Transverse colon (tissue), 4 donors: ENCODE results near the gene HYAL3. TPM values are rescaled to one million over a fixed set of nuclear protein-coding genes. Genes with fewer than 3 reads are reported as not detected.
A peak's percentile ranks its signal among the peaks of the same experiment; 100 is the strongest.

Experiments used
- DNase-seq: peaks from one replicate; pipeline ENCODE4 v3.0.0-alpha.2; 2019
- H3K27ac ChIP-seq, 4 donors: fragments of 200-600 bp; sonication (generic); 2 replicates each; pipeline ENCODE4 v1.5.1; 2016 to 2018; ENCODE audit warnings: inconsistent platforms in 4 of 4
- H3K27me3 ChIP-seq: fragments of 200-600 bp; sonication (generic); 2 replicates; pipeline ENCODE4 v1.5.1; 2017; ENCODE audit warnings: inconsistent platforms
- H3K36me3 ChIP-seq, 4 donors: fragments of 200-600 bp; sonication (generic); 2 replicates each; pipeline ENCODE4 v1.5.1; 2017 to 2019; ENCODE audit warnings: inconsistent platforms in 4 of 4
- H3K4me1 ChIP-seq, 4 donors: fragments of 200-600 bp; sonication (generic); 2 replicates each; pipeline ENCODE4 v1.5.1; 2017 to 2020; ENCODE audit warnings: inconsistent platforms in 4 of 4
- H3K4me3 ChIP-seq, 4 donors: fragments of 200-600 bp; sonication (generic); 1 replicate in 1 of 4; 2 replicates in 3 of 4; pipeline versions ENCODE4 v1.5.1 to v1.6.1; 2017 to 2019; ENCODE audit warnings: inconsistent platforms in 4 of 4
- H3K9me3 ChIP-seq, 2 donors: fragments of 200-600 bp; sonication (generic); 2 replicates each; pipeline ENCODE4 v1.5.1; 2017 to 2019; ENCODE audit warnings: inconsistent platforms in 2 of 2
- EP300 ChIP-seq: sonication (generic); formaldehyde crosslinking; IDR thresholded peaks from one replicate; pipeline ENCODE4 v1.6.1; 2017; ENCODE audit warnings: antibody characterized with exemption, low read depth
- POLR2A ChIP-seq: fragments of 450-650 bp; IDR thresholded peaks from one replicate; pipeline ENCODE4 v1.6.1; 2016; ENCODE audit warnings: antibody characterized with exemption, mild to moderate bottlenecking, moderate library complexity
- POLR2AphosphoS5 ChIP-seq, 3 donors: sonication (generic); formaldehyde crosslinking; IDR thresholded peaks; one replicate each; pipeline ENCODE4 v1.6.1; 2016; ENCODE audit warnings: antibody characterized with exemption in 3 of 3
- WGBS, 2 donors: methylation state at CpG; one replicate each; pipeline ENCODE4 v1.1.5; 2018; ENCODE audit warnings: low coverage in 1 of 2; 5-methylcytosine and 5-hydroxymethylcytosine counted together
- in situ Hi-C, 4 donors: fragments of 200-750 bp; cut with MboI; loops; one replicate each; pipeline versions ENCODE4 v1.15.0 to v1.15.1; 2017; ENCODE audit warnings: low sequenced_read_pairs in 3 of 4, low pct_ligation_motif_present in 1 of 4, low pct_unique_long_range_greater_than_20kb in 1 of 4
- intact Hi-C: fragments of 100-400 bp; cut with DNase I; formaldehyde crosslinking; loops from one replicate; pipeline ENCODE4 v1.15.1; 2023; ENCODE audit warnings: low total_unique reads
- total RNA-seq, 4 donors: library from RNA; depleted of rRNA; stranded (reverse); fragments of >200 nt; gene quantifications; one replicate each; pipeline ENCODE4 v1.1.0, GENCODE V29; 2016
- TF ChIP-seq, protein P1 (sequence below), 5 experiments: fragments of 200-600 bp in 3 of 5; fragments of 450-650 bp in 2 of 5; sonication (generic) in 3 of 5; IDR thresholded peaks; 1 replicate in 2 of 5; 2 replicates in 3 of 5; pipeline ENCODE4 v1.5.1; 2016 to 2017; ENCODE audit warnings: antibody characterized with exemption in 5 of 5, inconsistent platforms in 3 of 5, mild to moderate bottlenecking in 2 of 5, moderate library complexity in 1 of 5

The HYAL3 gene
- total RNA-seq, 4 donors from 2014 or later, result 0.79 to 11.2 (median 3.8) TPM

DNA sequence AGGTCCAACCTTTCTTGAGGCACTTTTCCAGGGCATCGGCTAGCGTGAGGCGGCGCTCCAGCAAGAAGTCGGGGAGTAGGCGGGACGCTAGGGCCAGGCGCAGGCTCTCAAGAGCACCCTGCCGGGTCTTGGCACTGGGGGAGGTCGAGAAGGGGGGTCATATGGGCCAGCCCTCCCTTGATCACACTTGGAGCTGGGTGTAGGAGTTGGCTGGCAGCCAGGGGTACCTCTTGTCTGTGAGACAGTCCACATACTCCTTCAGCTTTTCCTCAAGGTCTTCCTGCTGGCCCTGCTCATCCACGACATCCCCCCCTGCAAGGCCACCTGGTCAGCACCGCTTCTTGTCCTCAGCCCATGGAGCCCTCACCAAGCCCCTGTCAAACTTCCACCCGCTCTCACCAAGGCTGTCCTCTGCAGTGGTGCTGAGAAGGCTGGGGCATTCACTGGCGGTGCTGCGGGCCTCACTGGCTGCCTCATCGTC, 9.0 kb downstream of the HYAL3 start:
- TF ChIP-seq POLR2AphosphoS5 (IDR thresholded peaks at IDR 0.05) (no peak), POLR2A (no peak), EP300 (no peak)
- TF ChIP-seq, protein P1, sequence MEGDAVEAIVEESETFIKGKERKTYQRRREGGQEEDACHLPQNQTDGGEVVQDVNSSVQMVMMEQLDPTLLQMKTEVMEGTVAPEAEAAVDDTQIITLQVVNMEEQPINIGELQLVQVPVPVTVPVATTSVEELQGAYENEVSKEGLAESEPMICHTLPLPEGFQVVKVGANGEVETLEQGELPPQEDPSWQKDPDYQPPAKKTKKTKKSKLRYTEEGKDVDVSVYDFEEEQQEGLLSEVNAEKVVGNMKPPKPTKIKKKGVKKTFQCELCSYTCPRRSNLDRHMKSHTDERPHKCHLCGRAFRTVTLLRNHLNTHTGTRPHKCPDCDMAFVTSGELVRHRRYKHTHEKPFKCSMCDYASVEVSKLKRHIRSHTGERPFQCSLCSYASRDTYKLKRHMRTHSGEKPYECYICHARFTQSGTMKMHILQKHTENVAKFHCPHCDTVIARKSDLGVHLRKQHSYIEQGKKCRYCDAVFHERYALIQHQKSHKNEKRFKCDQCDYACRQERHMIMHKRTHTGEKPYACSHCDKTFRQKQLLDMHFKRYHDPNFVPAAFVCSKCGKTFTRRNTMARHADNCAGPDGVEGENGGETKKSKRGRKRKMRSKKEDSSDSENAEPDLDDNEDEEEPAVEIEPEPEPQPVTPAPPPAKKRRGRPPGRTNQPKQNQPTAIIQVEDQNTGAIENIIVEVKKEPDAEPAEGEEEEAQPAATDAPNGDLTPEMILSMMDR (IDR thresholded peaks at IDR 0.05), result no peak
- Histone ChIP-seq H3K4me1 (peaks cover 13 to 25% (median 18%) of the 10 kb centered on the region in 4 donors), H3K27ac (peak overlapping the region in 3 of 4 donors; percentile 6 to 13 (median 8)), H3K27me3 (no peaks in the 10 kb centered on the region), H3K36me3 (peaks cover 0 to 11% (median 6%) of the 10 kb centered on the region in 4 donors), H3K4me3 (no peak overlapping the region), H3K9me3 (no peaks in the 10 kb centered on the region)
- intact Hi-C loops (no loop called here), in situ Hi-C loops (no loop called here)
- 91% methylated on average over 16 of the region's 16 CpGs; no CpG with 5 or more reads in 1 of the 2 donors for WGBS, 2 donors
- no peak for DNase-seq

DNA sequence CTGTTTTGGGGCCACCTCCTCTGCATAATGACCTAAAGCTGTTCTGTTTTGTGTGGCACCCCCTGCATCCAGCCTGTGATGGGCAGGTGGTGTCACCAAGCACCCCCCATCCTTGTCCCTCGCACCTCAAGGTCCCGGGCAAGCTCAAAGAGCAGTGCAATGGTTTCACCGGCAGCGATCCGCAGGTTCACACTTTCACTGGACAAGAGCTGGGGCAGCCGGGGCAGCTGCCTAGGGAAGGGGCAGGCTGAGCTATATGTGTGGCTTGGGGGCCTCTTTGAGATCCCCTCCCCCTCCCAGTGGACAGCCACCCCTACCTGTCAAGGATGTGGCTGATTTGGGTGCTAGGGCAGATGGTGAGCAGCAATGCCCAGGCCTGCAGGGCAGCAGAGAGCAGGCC, 10.1 kb downstream of the HYAL3 start:
- intact Hi-C loops (no loop called here), in situ Hi-C loops (no loop called here)
- no peak overlapping the region for H3K27ac ChIP-seq
- TF ChIP-seq POLR2A (no peak), POLR2AphosphoS5 (IDR thresholded peaks at IDR 0.05) (no peak), EP300 (no peak)
- TF ChIP-seq, protein P1 (IDR thresholded peaks at IDR 0.05), result no peak
- 97% methylated on average over 5 of the region's 6 CpGs; no CpG with 5 or more reads in 1 of the 2 donors for WGBS, 2 donors
- no peaks in the 10 kb centered on the region for H3K27me3 ChIP-seq
- no peak overlapping the region for H3K4me3 ChIP-seq
- H3K9me3 ChIP-seq, result no peaks in the 10 kb centered on the region
- H3K4me1 ChIP-seq, result peaks cover 13 to 25% (median 18%) of the 10 kb centered on the region in 4 donors
- peaks cover 0 to 11% (median 6%) of the 10 kb centered on the region in 4 donors for H3K36me3 ChIP-seq
- no peak for DNase-seq

DNA sequence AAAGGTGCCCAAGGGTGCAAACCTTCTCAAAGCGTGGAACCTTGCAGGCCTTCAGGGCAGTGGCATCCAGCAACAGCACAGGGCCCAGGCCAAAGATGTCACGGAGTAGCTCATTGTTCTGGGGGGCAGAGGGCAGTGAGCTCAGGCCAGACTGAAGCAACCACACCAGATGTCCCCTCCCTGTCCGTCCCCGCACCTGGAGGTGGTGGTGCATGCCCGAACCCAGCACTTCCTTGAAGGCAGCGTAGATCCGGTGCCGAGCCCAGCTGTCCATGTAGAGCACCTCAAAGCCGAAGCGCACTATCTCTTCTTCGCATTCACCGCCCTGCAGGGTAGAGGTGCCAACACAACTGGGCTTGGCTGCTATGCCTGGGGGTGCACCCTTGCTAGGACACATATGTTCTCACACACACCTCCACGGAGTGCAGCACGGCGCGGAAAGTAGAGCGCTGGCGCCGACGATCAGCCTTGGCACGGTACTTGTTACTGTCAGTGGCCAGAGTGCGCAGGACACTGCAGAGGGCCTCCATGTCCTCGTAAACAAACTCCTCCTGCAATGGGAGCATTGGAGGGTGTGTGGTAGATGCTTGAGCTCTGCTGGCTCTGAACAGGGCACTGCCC, 10.7 kb downstream of the HYAL3 start:
- Histone ChIP-seq H3K27me3 (no peaks in the 10 kb centered on the region), H3K4me1 (peaks cover 13 to 25% (median 18%) of the 10 kb centered on the region in 4 donors), H3K4me3 (no peak overlapping the region), H3K27ac (no peak overlapping the region), H3K9me3 (no peaks in the 10 kb centered on the region), H3K36me3 (peaks cover 0 to 11% (median 6%) of the 10 kb centered on the region in 4 donors)
- 86 to 91% methylated on average over 9 to 23 of the region's 23 CpGs for WGBS, 2 donors
- DNase-seq, result no peak
- TF ChIP-seq POLR2A (no peak), EP300 (no peak), POLR2AphosphoS5 (IDR thresholded peaks at IDR 0.05) (no peak)
- TF ChIP-seq, protein P1 (IDR thresholded peaks at IDR 0.05), result no peak
- intact Hi-C loops (no loop called here), in situ Hi-C loops (no loop called here)

DNA sequence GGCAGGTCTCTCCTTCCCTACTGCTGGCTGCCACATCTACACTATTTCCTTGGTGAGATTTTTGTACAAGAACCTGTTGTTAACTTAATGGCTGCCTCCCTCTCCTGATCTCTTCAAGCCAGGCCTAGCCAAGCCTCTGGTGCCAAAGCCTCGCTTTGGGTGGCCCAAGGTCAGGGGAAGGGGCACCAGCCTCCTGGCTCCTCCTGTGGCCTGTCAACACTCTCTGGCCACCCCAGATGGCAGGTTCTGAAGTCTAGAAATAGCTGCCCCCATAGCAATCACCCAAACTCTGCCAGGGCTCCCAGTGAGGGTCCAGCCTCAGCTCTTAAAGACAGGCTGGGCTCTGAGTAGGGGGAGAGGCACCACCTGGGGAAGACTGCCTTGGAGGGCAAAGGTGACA, 11.9 kb downstream of the HYAL3 start:
- in situ Hi-C loops, result no loop called here
- TF ChIP-seq POLR2A (no peak), POLR2AphosphoS5 (IDR thresholded peaks at IDR 0.05) (no peak), EP300 (no peak)
- TF ChIP-seq, protein P1 (IDR thresholded peaks at IDR 0.05), result no peak

More for the DNA sequence above, 11.9 kb downstream of the HYAL3 start:
- H3K27me3 ChIP-seq, result no peaks in the 10 kb centered on the region
- H3K4me3 ChIP-seq, result no peak overlapping the region
- intact Hi-C loops, result no loop called here
- 100% methylated on average over 1 of the region's 1 CpG; no CpG with 5 or more reads in 1 of the 2 donors for WGBS, 2 donors
- H3K27ac ChIP-seq, result no peak overlapping the region
- no peak for DNase-seq
- no peaks in the 10 kb centered on the region for H3K9me3 ChIP-seq
- H3K4me1 ChIP-seq, result peaks cover 7 to 17% (median 12%) of the 10 kb centered on the region in 4 donors
- peaks cover 0 to 11% (median 6%) of the 10 kb centered on the region in 4 donors for H3K36me3 ChIP-seq
